Neuronal stem cell (in vitro differentiated cells): Measurements from ENCODE around the gene NDUFA7. TPM values are rescaled to one million over a fixed set of nuclear protein-coding genes. Genes with fewer than 3 reads are reported as not detected.

Source experiments
- DNase-seq: peaks from one replicate; pipeline ENCODE4 v3.0.0-alpha.2; 2013; ENCODE audit warnings: low spot score
- H2AFZ ChIP-seq: one replicate; pipeline ENCODE4 v1.6.1; 2013; ENCODE audit warnings: mild to moderate bottlenecking, low read length, inconsistent platforms
- H2AK5ac ChIP-seq: 2 replicates; pipeline ENCODE4 v1.6.1; 2013; ENCODE audit warnings: low read depth, mild to moderate bottlenecking, inconsistent platforms, low read length, moderate library complexity, mixed read lengths
- H2BK120ac ChIP-seq: 2 replicates; pipeline ENCODE4 v1.6.1; 2013; ENCODE audit warnings: low read depth, mild to moderate bottlenecking, inconsistent platforms, low read length, moderate library complexity, mixed read lengths
- H2BK12ac ChIP-seq: one replicate; pipeline ENCODE4 v1.6.1; 2013; ENCODE audit warnings: low read length, inconsistent platforms
- H2BK15ac ChIP-seq: 2 replicates; pipeline ENCODE4 v1.6.1; 2013; ENCODE audit warnings: mild to moderate bottlenecking, low read length, inconsistent platforms, mixed read lengths
- H2BK5ac ChIP-seq: one replicate; pipeline ENCODE4 v1.6.1; 2013; ENCODE audit warnings: inconsistent platforms, mild to moderate bottlenecking, low read length, moderate library complexity
- H3K14ac ChIP-seq: one replicate; pipeline ENCODE4 v1.6.1; 2013; ENCODE audit warnings: low read length, inconsistent platforms
- H3K18ac ChIP-seq: 2 replicates; pipeline ENCODE4 v1.6.1; 2013; ENCODE audit warnings: low read length, inconsistent platforms
- H3K23ac ChIP-seq: 2 replicates; pipeline ENCODE4 v1.6.1; 2013; ENCODE audit warnings: low read depth, mild to moderate bottlenecking, mixed read lengths, low read length, inconsistent platforms; ENCODE audit not compliant: poor library complexity
- H3K27ac ChIP-seq: replicated peaks from 3 replicates; pipeline ENCODE4 v1.5.1; 2013; ENCODE audit warnings: low read length, inconsistent platforms
- H3K27me3 ChIP-seq, 3 experiments: 2 replicates each; pipeline ENCODE4 v1.6.1; 2013; ENCODE audit warnings: low read length in 3 of 3, mild to moderate bottlenecking in 2 of 3, inconsistent platforms in 1 of 3, low read depth in 1 of 3, mixed read lengths in 1 of 3, moderate library complexity in 1 of 3; ENCODE audit not compliant: control insufficient read depth in 3 of 3, insufficient read depth in 3 of 3
- H3K36me3 ChIP-seq, 2 donors: replicated peaks in 1 of 2; 2 replicates each; pipeline ENCODE4 v1.6.1; 2013; ENCODE audit warnings: low read length in 2 of 2; ENCODE audit not compliant: control insufficient read depth in 2 of 2, insufficient read depth in 2 of 2
- H3K4ac ChIP-seq: 2 replicates; pipeline ENCODE4 v1.6.1; 2013; ENCODE audit warnings: inconsistent platforms, mild to moderate bottlenecking, low read length, moderate library complexity
- H3K4me1 ChIP-seq, 2 donors: 1 replicate in 1 of 2; 2 replicates in 1 of 2; pipeline ENCODE4 v1.6.1; 2013; ENCODE audit warnings: low read length in 2 of 2, low read depth in 1 of 2; ENCODE audit not compliant: control insufficient read depth in 2 of 2, insufficient read depth in 1 of 2
- H3K4me2 ChIP-seq: one replicate; pipeline ENCODE4 v1.6.1; 2013; ENCODE audit warnings: mild to moderate bottlenecking, low read length, inconsistent platforms; ENCODE audit not compliant: insufficient read depth, poor library complexity, severe bottlenecking
- H3K4me3 ChIP-seq, 2 donors: 2 replicates each; pipeline ENCODE4 v1.5.1; 2013; ENCODE audit warnings: low read length in 2 of 2, mild to moderate bottlenecking in 2 of 2, inconsistent platforms in 1 of 2, moderate library complexity in 1 of 2
- H3K79me1 ChIP-seq: one replicate; pipeline ENCODE4 v1.6.1; 2013; ENCODE audit warnings: low read depth, mild to moderate bottlenecking, inconsistent platforms, low read length, moderate library complexity
- H3K9ac ChIP-seq: one replicate; pipeline ENCODE4 v1.6.1; 2013; ENCODE audit warnings: mild to moderate bottlenecking, low read depth, low read length, inconsistent platforms; ENCODE audit not compliant: poor library complexity
- H3K9me3 ChIP-seq, 2 donors: replicated peaks in 1 of 2; 2 replicates each; pipeline versions ENCODE3 to v1.6.1; 2013; ENCODE audit warnings: low read length in 2 of 2, mild to moderate bottlenecking in 2 of 2, inconsistent platforms in 1 of 2, low read depth in 1 of 2, mixed read lengths in 1 of 2, moderate library complexity in 1 of 2; ENCODE audit not compliant: control insufficient read depth in 2 of 2, insufficient read depth in 1 of 2
- H4K8ac ChIP-seq: one replicate; pipeline ENCODE4 v1.6.1; 2013; ENCODE audit warnings: low read depth, mild to moderate bottlenecking, inconsistent platforms, low read length, moderate library complexity
- H4K91ac ChIP-seq: one replicate; pipeline ENCODE4 v1.6.1; 2013; ENCODE audit warnings: low read length, low read depth, mild to moderate bottlenecking, inconsistent platforms; ENCODE audit not compliant: poor library complexity
- WGBS, 2 donors: extraction: QIAGEN DNeasy Blood & Tissue Kit; methylation state at CpG; one replicate each; pipeline ENCODE4 v1.1.7; 2013; ENCODE audit warnings: missing lambda C conversion rate in 2 of 2, mixed read lengths in 1 of 2; ENCODE audit not compliant: insufficient read length in 2 of 2, insufficient replicate concordance in 1 of 2; ENCODE audit errors: extremely low coverage in 2 of 2; 5-methylcytosine and 5-hydroxymethylcytosine counted together
- polyA plus RNA-seq, 2 experiments: library from polyadenylated mRNA; stranded (reverse); fragments of 200-250 nt; gene quantifications; one replicate each; pipeline ENCODE4 v1.2.3, GENCODE V29; 2013

The NDUFA7 gene
- polyA plus RNA-seq (2013, experiment 1 of 2), result 187 TPM
- polyA plus RNA-seq (2013, experiment 2 of 2), result 184 TPM

DNA sequence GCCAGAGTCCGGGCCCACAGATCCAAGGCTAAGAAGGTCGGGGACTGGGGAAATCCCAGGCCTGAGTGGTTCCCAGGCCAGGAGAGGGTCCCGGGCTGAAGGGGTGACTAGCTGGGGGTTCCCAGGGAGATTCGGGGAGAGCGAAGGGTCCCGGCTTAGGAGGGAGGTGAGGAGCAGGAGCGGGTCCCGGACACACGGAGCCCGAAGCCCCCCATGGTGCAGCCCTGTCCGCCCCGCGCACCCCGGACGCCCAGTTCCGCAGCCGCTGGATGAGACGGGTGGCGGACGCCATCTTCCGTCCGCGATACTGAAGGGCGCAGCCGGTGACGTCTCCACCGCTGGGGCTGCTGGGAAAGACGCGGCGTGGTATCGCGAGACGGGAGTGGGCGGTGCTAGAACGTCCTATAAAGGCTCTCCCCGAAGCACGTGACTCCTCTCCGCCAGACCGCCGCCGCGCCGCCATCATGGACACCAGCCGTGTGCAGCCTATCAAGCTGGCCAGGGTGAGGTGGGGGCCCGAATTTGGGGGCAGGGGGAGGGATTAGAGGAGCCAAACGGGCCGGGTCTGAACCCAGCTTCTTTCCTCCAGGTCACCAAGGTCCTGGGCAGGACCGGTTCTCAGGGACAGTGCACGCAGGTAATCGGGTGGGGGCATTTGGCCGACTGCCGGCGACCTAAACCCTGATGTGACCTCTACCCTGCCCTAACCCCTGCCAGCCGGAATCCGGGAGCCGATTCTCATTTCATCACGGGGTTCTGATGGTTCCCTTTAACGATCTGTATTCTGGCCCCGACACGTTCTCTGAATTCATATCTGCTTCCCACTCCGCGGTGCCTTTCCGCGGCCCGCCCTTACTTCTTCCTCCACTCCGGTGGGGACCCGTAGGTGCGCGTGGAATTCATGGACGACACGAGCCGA is at the start of gene NDUFA7, which contains the start of gene RPS28:
NDUFA7 (minus strand) TSS at position 309 of the 919 bp plus-strand sequence; CDS start at position 292, 17 bp downstream.
RPS28 (plus strand) TSS at position 430 of the 919 bp plus-strand sequence; CDS start at position 465, 35 bp downstream.
- Histone ChIP-seq H2AFZ (peak within 1 kb of the TSS; percentile 77), H3K4me3 (peak within 1 kb of the TSS; percentile 89 to 91), H2BK15ac (peak within 1 kb of the TSS; percentile 28), H3K18ac (peak within 1 kb of the TSS; percentile 93), H3K27ac (no peak within 1 kb of the TSS), H3K4me1 (peaks cover 9 to 12% of the 10 kb centered on the region in 2 donors), H4K91ac (no peak within 1 kb of the TSS), H3K36me3 (peaks cover 13 to 41% of the 10 kb centered on the region in 2 donors), H2BK5ac (peak within 1 kb of the TSS; percentile 77), H3K9me3 (no peaks in the 10 kb centered on the region), H3K14ac (peak within 1 kb of the TSS; percentile 40), H2AK5ac (peak within 1 kb of the TSS; percentile 90), H3K9ac (peak within 1 kb of the TSS; percentile 89), H3K4me2 (peak within 1 kb of the TSS; percentile 86), H4K8ac (peak within 1 kb of the TSS; percentile 20), H3K79me1 (peaks cover 20% of the 10 kb centered on the region), H3K23ac (peak within 1 kb of the TSS; percentile 100), H2BK12ac (no peak within 1 kb of the TSS), H3K27me3 (no peaks in the 10 kb centered on the region), H3K4ac (no peak within 1 kb of the TSS), H2BK120ac (no peak within 1 kb of the TSS)
- peak; percentile 97 for DNase-seq
- WGBS, 2 donors, result no CpG with 5 or more reads among the region's 72 CpGs

- WGBS, 2 donors, result no CpG with 5 or more reads among the region's 19 CpGs
- H2BK12ac ChIP-seq, result peak overlapping the region; percentile 10
- no peak overlapping the region for H4K91ac ChIP-seq
- H3K79me1 ChIP-seq, result peaks cover 2% of the 10 kb centered on the region
- H3K36me3 ChIP-seq, result peaks cover 3 to 11% of the 10 kb centered on the region in 2 donors
- no peak overlapping the region for H3K4ac ChIP-seq
- no peak overlapping the region for H3K4me3 ChIP-seq
- peak overlapping the region; percentile 75 for H2BK5ac ChIP-seq
- H2BK15ac ChIP-seq, result no peak overlapping the region
- H4K8ac ChIP-seq, result no peak overlapping the region
- peak overlapping the region; percentile 79 for H2AK5ac ChIP-seq
- H3K27me3 ChIP-seq, result peaks cover 0 to 9% (median 8%) of the 10 kb centered on the region in 3 experiments
- H3K9ac ChIP-seq, result no peak overlapping the region
- no peak overlapping the region for H3K27ac ChIP-seq
- H3K4me1 ChIP-seq, result peaks cover 9 to 11% of the 10 kb centered on the region in 2 donors
- H2AFZ ChIP-seq, result no peak overlapping the region
- peak overlapping the region; percentile 64 for H3K18ac ChIP-seq
- H3K14ac ChIP-seq, result no peak overlapping the region
- H3K4me2 ChIP-seq, result no peak overlapping the region
- no peak overlapping the region for H2BK120ac ChIP-seq
- DNase-seq, result no peak
- H3K23ac ChIP-seq, result peak overlapping the region; percentile 65
- peaks cover 0 to 2% of the 10 kb centered on the region in 2 donors for H3K9me3 ChIP-seq
These were observed 49.2 kb upstream of the NDUFA7 start for GRCh38 chr19:8370176-8371010.

GRCh38 chr19:8367327-8368001 is 46.3 kb upstream of the NDUFA7 start:
- WGBS, 2 donors, result no CpG with 5 or more reads among the region's 23 CpGs
- Histone ChIP-seq H3K27me3 (peaks cover 0 to 23% (median 21%) of the 10 kb centered on the region in 3 experiments), H3K4me1 (peaks cover 14 to 18% of the 10 kb centered on the region in 2 donors), H3K9me3 (peaks cover 0 to 2% of the 10 kb centered on the region in 2 donors), H4K8ac (no peak overlapping the region), H3K14ac (peak overlapping the region; percentile 21), H3K23ac (peak overlapping the region; percentile 3), H2BK120ac (no peak overlapping the region), H3K4me3 (no peak overlapping the region), H3K9ac (peak overlapping the region; percentile 30), H2BK12ac (peak overlapping the region; percentile 75), H4K91ac (no peak overlapping the region), H2BK15ac (peak overlapping the region; percentile 69), H3K18ac (peak overlapping the region; percentile 97), H3K27ac (no peak overlapping the region), H3K79me1 (peaks cover 2% of the 10 kb centered on the region), H2AFZ (peak overlapping the region; percentile 42), H3K36me3 (peaks cover 0 to 2% of the 10 kb centered on the region in 2 donors), H2AK5ac (no peak overlapping the region), H2BK5ac (no peak overlapping the region), H3K4ac (no peak overlapping the region), H3K4me2 (peak overlapping the region; percentile 26)
- peak; percentile 33 for DNase-seq
